Osteoblast (primary cell): ENCODE data around the gene KLK15. TPM values are rescaled to one million over a fixed set of nuclear protein-coding genes. Genes with fewer than 3 reads are reported as not detected.
A peak's percentile ranks its signal among the peaks of the same experiment; 100 is the strongest.

Experiments
- DNase-seq: peaks from one replicate; pipeline ENCODE4 v3.0.0; 2011; ENCODE audit warnings: low spot score, mixed read lengths; ENCODE audit not compliant: insufficient read length; ENCODE audit errors: missing footprints
- H2AFZ ChIP-seq: 2 replicates; pipeline ENCODE4 v1.6.0; 2011; ENCODE audit warnings: mild to moderate bottlenecking, low read length
- H3K27ac ChIP-seq: 2 replicates; pipeline ENCODE4 v1.5.1; 2011; ENCODE audit warnings: mild to moderate bottlenecking, low read depth, low read length, moderate library complexity
- H3K27me3 ChIP-seq: 2 replicates; pipeline ENCODE4 v1.6.0; 2012; ENCODE audit warnings: mild to moderate bottlenecking, control low read depth, inconsistent platforms, low read length, moderate library complexity; ENCODE audit not compliant: insufficient read depth
- H3K36me3 ChIP-seq: 2 replicates; pipeline ENCODE4 v1.5.1; 2011; ENCODE audit warnings: mild to moderate bottlenecking, low read length, control low read depth, moderate library complexity; ENCODE audit not compliant: insufficient read depth
- H3K4me1 ChIP-seq: 2 replicates; pipeline ENCODE4 v1.5.1; 2011; ENCODE audit warnings: mild to moderate bottlenecking, low read length, control low read depth, moderate library complexity; ENCODE audit not compliant: insufficient read depth
- H3K4me2 ChIP-seq: 2 replicates; pipeline ENCODE4 v1.6.0; 2011; ENCODE audit warnings: mild to moderate bottlenecking, low read length; ENCODE audit not compliant: insufficient read depth
- H3K4me3 ChIP-seq: fragments of 200-600 bp; sonication (generic); 3 replicates; pipeline ENCODE4 v1.5.1; 2012; ENCODE audit warnings: mild to moderate bottlenecking, low read length, inconsistent platforms; ENCODE audit not compliant: insufficient read depth
- H3K79me2 ChIP-seq: 2 replicates; pipeline ENCODE4 v1.6.0; 2012; ENCODE audit warnings: mild to moderate bottlenecking, low read length, control low read depth, inconsistent platforms; ENCODE audit not compliant: insufficient read depth
- H3K9me3 ChIP-seq: 2 replicates; pipeline ENCODE4 v1.5.1; 2011; ENCODE audit warnings: low read depth, low read length, control low read depth
- H4K20me1 ChIP-seq: 2 replicates; pipeline ENCODE4 v1.6.0; 2012; ENCODE audit warnings: mild to moderate bottlenecking, low read length, control low read depth; ENCODE audit not compliant: insufficient read depth
- total RNA-seq: library from RNA; depleted of rRNA; stranded (reverse); fragments of >200 nt; gene quantifications from 2 replicates; pipeline ENCODE4 v1.2.3, GENCODE V29; 2012
- TF ChIP-seq, protein P1 (sequence below): IDR thresholded peaks from 2 replicates; pipeline ENCODE4 v1.5.1; 2011; ENCODE audit warnings: mild to moderate bottlenecking, low read depth, low read length, moderate library complexity; ENCODE audit errors: extremely low read depth

Gene KLK15
- total RNA-seq, 1 donor: not detected

DNA sequence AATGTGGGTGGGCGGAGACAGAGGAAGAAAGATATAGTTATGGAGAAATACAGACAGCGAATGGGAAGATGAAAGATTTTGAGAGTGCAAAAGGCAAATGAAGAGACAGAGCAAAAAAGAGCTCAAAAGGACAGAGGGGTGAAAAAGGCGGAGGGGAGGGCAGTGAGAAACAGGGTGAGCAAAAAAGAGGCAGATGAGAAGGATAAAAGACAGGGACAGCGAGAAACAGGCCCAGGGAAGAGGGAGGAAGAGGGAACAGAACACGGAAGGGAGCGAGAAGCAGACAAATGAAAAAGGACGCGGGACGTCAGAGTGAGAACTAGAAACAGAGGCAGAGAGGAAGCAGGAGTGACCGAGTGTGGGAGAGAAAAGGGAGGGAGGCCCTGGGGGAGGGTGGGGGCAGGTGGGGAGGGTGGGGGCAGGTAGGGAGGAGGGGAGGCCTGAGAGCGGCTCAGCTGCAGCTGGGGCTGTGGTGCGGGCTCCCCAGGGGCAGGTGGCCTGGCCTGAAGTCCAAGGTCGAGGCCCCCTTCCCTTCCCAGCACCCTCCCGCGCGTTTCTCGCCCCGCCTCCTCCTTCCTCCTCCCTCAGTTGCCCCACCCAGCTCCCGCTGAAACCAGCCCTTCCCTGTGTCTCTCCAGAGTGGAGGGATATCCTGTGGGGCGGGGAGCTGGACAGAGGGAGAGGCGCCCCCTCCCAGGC is 12.7 kb downstream of the KLK15 start:
- H2AFZ ChIP-seq: no peak overlapping the region
- H3K9me3 ChIP-seq: no peaks in the 10 kb centered on the region
- H3K36me3 ChIP-seq: no peaks in the 10 kb centered on the region
- peak; percentile 55 for DNase-seq
- H3K79me2 ChIP-seq: no peaks in the 10 kb centered on the region
- no peaks in the 10 kb centered on the region for H4K20me1 ChIP-seq
- no peak overlapping the region for H3K4me2 ChIP-seq
- no peaks in the 10 kb centered on the region for H3K4me1 ChIP-seq
- H3K27ac ChIP-seq: no peak overlapping the region
- TF ChIP-seq, protein P1, sequence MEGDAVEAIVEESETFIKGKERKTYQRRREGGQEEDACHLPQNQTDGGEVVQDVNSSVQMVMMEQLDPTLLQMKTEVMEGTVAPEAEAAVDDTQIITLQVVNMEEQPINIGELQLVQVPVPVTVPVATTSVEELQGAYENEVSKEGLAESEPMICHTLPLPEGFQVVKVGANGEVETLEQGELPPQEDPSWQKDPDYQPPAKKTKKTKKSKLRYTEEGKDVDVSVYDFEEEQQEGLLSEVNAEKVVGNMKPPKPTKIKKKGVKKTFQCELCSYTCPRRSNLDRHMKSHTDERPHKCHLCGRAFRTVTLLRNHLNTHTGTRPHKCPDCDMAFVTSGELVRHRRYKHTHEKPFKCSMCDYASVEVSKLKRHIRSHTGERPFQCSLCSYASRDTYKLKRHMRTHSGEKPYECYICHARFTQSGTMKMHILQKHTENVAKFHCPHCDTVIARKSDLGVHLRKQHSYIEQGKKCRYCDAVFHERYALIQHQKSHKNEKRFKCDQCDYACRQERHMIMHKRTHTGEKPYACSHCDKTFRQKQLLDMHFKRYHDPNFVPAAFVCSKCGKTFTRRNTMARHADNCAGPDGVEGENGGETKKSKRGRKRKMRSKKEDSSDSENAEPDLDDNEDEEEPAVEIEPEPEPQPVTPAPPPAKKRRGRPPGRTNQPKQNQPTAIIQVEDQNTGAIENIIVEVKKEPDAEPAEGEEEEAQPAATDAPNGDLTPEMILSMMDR: no peak
- H3K4me3 ChIP-seq: no peak overlapping the region
- peaks cover 28% of the 10 kb centered on the region for H3K27me3 ChIP-seq

DNA sequence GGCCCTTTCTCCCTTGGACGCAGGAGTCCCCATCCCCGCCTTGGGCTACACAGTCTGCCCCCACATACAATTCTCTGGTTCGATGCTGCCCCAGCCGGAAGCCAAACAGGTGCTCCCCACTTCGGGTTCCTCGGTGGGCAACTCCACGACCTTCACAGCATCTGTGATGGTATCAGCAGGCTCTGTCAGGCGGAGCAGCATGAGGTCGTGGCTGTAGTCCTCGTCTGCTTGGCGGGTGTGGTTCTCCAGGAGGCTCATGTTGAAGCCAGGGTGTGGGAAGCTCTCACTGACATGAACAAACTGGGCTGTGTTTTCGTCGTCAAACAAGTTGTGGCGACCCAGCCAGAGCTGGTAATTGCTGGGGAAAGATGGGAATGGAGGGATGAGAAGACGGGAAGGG is 13.3 kb downstream of the KLK15 start:
- Histone ChIP-seq H3K27me3 (peaks cover 28% of the 10 kb centered on the region), H3K4me2 (no peak overlapping the region), H2AFZ (no peak overlapping the region), H3K79me2 (no peaks in the 10 kb centered on the region), H4K20me1 (no peaks in the 10 kb centered on the region), H3K4me1 (no peaks in the 10 kb centered on the region), H3K4me3 (no peak overlapping the region), H3K27ac (no peak overlapping the region), H3K9me3 (no peaks in the 10 kb centered on the region), H3K36me3 (no peaks in the 10 kb centered on the region)
- TF ChIP-seq, protein P1: no peak
- peak; percentile 48 for DNase-seq

DNA sequence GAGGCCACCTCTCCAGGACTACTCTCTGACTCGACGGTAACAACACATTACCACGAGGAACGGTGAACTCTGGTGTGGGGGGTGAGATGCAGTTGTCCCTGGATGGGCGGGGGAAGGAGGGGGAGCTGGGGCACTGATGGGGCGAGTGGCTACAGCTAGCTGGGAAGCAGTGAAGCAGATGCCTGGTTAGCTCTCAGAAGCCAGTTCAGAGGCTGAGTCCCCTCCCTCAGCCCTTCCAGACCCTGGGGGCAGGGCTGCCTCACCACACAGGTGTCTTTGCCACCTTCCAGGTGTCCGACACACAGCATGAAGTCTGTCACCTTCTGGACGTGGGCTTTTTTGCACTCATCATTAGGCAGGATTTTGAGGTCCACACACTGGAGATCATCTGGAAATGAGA is 13.7 kb downstream of the KLK15 start:
- Histone ChIP-seq H3K4me2 (no peak overlapping the region), H2AFZ (no peak overlapping the region), H3K27ac (no peak overlapping the region), H3K79me2 (no peaks in the 10 kb centered on the region), H3K4me1 (no peaks in the 10 kb centered on the region), H4K20me1 (no peaks in the 10 kb centered on the region), H3K27me3 (peaks cover 28% of the 10 kb centered on the region), H3K9me3 (no peaks in the 10 kb centered on the region), H3K4me3 (no peak overlapping the region), H3K36me3 (no peaks in the 10 kb centered on the region)
- TF ChIP-seq, protein P1: no peak
- peak; percentile 49 for DNase-seq

DNA sequence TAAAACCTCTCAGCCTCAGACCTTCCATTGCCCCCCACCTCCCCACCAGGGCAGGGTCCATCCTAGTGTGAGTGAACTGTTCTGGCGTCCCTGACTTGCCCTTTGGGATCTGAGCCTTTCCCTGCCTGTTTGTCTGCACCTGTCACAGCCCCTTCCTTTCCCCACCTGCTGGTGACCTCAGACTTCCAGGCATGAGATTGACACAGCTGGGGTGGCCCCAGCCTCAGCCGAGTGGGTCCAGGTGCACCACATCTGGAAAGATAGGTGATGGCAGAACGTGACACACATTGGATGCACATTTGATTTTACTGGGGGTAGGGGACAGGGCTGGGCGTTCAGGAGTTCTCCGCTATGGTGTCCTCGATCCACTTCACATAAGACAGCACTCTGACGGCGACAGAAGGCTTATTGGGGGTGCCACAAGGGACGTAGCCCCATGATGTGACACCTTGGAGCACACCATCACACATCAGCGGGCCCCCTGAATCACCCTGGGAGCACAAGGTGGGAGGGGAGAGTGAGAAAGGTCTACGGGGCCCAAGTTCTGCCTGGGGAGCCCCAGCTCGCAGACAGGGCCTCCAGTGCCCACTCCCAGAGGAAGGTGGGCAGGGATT is 14.4 kb downstream of the KLK15 start:
- no peaks in the 10 kb centered on the region for H3K9me3 ChIP-seq
- no peak overlapping the region for H2AFZ ChIP-seq
- no peak overlapping the region for H3K4me2 ChIP-seq
- H3K4me3 ChIP-seq: no peak overlapping the region
- no peaks in the 10 kb centered on the region for H3K4me1 ChIP-seq
- H4K20me1 ChIP-seq: no peaks in the 10 kb centered on the region
- peaks cover 28% of the 10 kb centered on the region for H3K27me3 ChIP-seq
- no peaks in the 10 kb centered on the region for H3K36me3 ChIP-seq
- H3K27ac ChIP-seq: no peak overlapping the region
- TF ChIP-seq, protein P1: no peak
- DNase-seq: peak; percentile 71
- no peaks in the 10 kb centered on the region for H3K79me2 ChIP-seq
